ENCODE data around the gene KIFBP.
"Not testable (repeated sequence)": the region's sequence is repeated elsewhere in the genome, so short reads cannot be mapped to it uniquely, and the experiment has no call there.

The KIFBP gene

GRCh38 chr10:68988530-68989316 is at the start of gene KIFBP:
Gene KIFBP (plus strand): TSS chr10:68988803. CDS start chr10:68988833, 30 bp downstream.
- peak; percentile 84 for DNase-seq

- DNase-seq, result no peak
Measured at GRCh38 chr10:68938884-68939283, 49.7 kb upstream of the KIFBP start.

GRCh38 chr10:68940917-68941316 is 47.7 kb upstream of the KIFBP start:
- DNase-seq, result not testable (repeated sequence)

- DNase-seq, result no peak
Measured at GRCh38 chr10:68950598-68950997, 38.0 kb upstream of the KIFBP start.

GRCh38 chr10:68954904-68955303 is 33.7 kb upstream of the KIFBP start:
- DNase-seq, result no peak

GRCh38 chr10:68955355-68955831 is 33.2 kb upstream of the KIFBP start:
- no peak for DNase-seq

- DNase-seq, result peak; percentile 85
Measured at GRCh38 chr10:68955832-68956532, 32.6 kb upstream of the KIFBP start, which contains the start of gene DDX21. Gene DDX21 (plus strand): TSS chr10:68956170. CDS start chr10:68956226, 56 bp downstream.

GRCh38 chr10:68957284-68957615 is 31.4 kb upstream of the KIFBP start:
- DNase-seq, result no peak

GRCh38 chr10:68957654-68958053 is 30.9 kb upstream of the KIFBP start:
- peak; percentile 1 for DNase-seq

- no peak for DNase-seq
Measured at GRCh38 chr10:68959695-68960527, 28.7 kb upstream of the KIFBP start.

- no peak for DNase-seq
Measured at GRCh38 chr10:68963151-68963550, 25.5 kb upstream of the KIFBP start.

- DNase-seq, result no peak
Measured at GRCh38 chr10:68973975-68974374, 14.6 kb upstream of the KIFBP start.

GRCh38 chr10:68975936-68976473 is 12.6 kb upstream of the KIFBP start:
- not testable (repeated sequence) for DNase-seq

GRCh38 chr10:68979738-68980137 is 8.9 kb upstream of the KIFBP start:
- DNase-seq, result not testable (repeated sequence)

- no peak for DNase-seq
Measured at GRCh38 chr10:68981074-68981473, 7.5 kb upstream of the KIFBP start.

GRCh38 chr10:68982389-68982788 is 6.2 kb upstream of the KIFBP start:
- no peak for DNase-seq

- no peak for DNase-seq
Measured at GRCh38 chr10:68987611-68988010, 992 bp upstream of the KIFBP start.

- DNase-seq, result no peak
Measured at GRCh38 chr10:68989317-68989990, 851 bp downstream of the KIFBP start.

- no peak for DNase-seq
Measured at GRCh38 chr10:68992636-68993440, 4.2 kb downstream of the KIFBP start.

- DNase-seq, result no peak
Measured at GRCh38 chr10:68997211-68997610, 8.6 kb downstream of the KIFBP start.

- DNase-seq, result no peak
Measured at GRCh38 chr10:69004821-69005220, 16.2 kb downstream of the KIFBP start.
